Skin epidermis (tissue), 12 donors: ENCODE measurements around the gene ZDHHC4.
A peak's percentile ranks its signal among the peaks of the same experiment; 100 is the strongest.
"Not testable (repeated sequence)": the region's sequence is repeated elsewhere in the genome, so short reads cannot be mapped to it uniquely, and the experiment has no call there.

Experiments
- H3K27ac ChIP-seq, 21 experiments: fragments of 200-600 bp; sonication (generic) in 11 of 21; one replicate each; pipeline ENCODE4 v1.5.0; 2020; ENCODE audit warnings: mild to moderate bottlenecking in 3 of 21, inconsistent platforms in 2 of 21, moderate library complexity in 2 of 21
- H3K4me3 ChIP-seq, 7 experiments: fragments of 200-600 bp; sonication (generic) in 2 of 7; one replicate each; pipeline ENCODE4 v1.5.0; 2020; ENCODE audit warnings: inconsistent platforms in 2 of 7, mild to moderate bottlenecking in 2 of 7, moderate library complexity in 1 of 7

ZDHHC4 gene

DNA sequence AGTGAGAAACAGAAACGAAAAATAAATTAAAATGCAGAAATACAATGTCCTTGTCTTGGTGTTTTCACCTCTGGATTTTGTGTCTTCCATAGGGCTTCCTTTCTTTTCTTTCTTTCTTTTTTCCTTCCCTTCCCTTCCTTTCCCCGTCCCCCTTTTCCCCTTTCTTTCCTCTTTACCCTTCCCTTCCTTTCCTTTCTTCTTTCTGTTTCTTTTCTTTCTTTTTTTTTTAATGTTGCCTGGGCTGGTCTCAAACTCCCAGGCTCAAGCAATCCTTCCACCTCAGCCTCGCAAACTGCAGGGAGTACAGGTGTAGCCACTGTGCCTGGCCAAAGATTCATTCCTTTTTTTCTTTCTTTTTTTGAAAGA lies 47.0 kb downstream of the ZDHHC4 start:
- Histone ChIP-seq H3K27ac (peak overlapping the region in 4 of 21 experiments; percentile 11 to 69 (median 45)), H3K4me3 (no peak overlapping the region)

DNA sequence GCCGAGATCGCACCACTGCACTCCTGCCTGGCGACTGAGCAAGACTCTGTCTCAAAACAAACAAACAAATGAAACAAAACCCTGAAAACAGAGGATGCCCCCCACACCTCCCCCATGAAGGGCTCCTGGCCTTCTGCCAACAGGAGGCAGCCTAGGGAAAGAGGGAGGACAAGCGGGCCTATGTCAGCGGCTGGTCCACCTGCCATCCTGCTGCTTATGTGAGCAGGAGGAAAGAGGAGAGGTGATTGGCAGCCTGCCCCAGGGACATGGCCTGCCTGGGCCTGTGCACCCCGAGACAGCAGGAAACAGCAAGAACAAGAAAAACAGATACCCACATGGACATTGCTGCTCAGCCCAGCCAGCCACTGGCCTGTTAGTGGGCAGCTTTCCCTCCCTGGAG lies 50.8 kb downstream of the ZDHHC4 start:
- Histone ChIP-seq H3K27ac (no peak overlapping the region), H3K4me3 (no peak overlapping the region)

DNA sequence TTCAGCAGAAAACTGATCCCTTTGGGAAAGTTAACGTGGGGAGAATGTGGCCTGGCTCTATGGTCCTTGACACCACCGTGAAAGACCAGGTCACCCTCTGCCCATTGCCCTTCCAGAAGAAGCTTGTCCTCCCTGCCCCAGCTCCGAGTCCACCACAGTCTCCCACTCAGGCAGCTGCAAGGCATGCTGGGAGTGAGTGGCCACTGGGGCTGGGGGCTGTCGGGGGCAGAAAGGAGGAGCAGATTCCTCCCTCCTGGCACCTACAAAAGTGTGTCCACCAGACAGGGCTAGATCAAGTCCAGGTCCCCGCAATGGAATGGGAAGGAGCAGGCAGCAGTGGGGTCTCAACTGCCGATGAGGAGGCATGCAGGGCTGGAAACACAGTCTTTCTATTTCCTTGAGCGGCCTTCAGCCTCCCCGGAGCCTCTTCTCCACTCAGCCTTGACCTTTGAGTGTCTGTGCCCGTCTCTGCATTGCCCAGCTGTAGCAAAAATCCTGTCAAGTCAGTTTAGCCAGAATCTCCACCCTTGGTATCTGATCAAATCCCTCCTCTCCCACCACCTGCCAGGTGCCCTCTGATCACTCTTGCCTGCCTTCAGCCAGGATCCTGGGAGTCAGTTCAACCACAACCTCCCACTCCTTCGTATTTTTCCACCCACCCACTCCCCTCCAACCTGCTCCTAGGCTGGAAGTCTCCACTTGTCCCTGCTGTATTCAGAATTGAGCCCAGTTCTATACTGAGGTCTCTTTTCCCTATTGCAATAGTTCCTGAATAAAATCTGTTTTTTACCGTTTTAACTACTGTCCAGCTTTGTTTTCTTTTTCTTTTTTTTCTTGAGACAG lies 53.0 kb downstream of the ZDHHC4 start:
- H3K27ac ChIP-seq: no peak overlapping the region
- H3K4me3 ChIP-seq: no peak overlapping the region

DNA sequence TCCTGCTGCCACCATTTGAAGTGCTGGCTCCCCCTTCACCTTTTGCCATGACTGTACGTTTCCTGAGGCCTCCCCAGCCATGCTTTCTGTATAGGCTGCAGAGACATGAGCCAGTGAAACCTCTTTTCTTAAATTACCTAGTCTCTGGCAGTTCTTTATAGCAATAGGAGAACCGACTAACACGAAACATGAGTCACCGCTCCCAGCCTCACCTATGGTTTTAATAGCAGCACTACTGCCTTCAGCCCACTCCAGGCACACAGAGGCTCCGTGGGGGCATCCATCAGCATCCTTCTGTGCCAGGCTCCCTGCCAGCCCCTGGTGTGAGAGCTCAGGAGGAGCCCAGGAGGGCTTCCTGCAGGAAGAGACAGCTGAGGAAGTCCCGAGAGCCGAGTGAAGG lies 54.4 kb downstream of the ZDHHC4 start:
- H3K4me3 ChIP-seq: no peak overlapping the region
- no peak overlapping the region for H3K27ac ChIP-seq

DNA sequence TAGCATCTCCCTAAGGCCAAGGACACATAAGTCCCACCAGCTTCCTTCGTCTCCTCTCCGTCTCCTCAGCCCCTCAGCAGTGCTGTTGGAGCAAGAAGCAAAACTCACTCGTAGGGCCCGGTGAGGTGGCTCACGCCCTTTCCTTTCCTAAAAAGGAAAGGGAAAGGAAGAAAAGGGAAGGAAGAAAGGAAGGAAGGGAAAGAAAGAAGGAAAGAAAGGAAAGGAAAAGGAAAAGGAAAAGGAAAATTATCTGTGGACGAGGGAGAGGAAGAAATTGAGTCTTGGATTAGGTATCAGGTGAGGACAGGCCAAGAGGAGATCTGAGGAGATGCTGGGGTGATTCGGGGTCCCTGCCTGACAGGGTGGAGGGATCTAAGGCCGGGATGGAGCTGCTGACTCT lies 56.8 kb downstream of the ZDHHC4 start:
- Histone ChIP-seq H3K4me3 (no peak overlapping the region), H3K27ac (no peak overlapping the region)

DNA sequence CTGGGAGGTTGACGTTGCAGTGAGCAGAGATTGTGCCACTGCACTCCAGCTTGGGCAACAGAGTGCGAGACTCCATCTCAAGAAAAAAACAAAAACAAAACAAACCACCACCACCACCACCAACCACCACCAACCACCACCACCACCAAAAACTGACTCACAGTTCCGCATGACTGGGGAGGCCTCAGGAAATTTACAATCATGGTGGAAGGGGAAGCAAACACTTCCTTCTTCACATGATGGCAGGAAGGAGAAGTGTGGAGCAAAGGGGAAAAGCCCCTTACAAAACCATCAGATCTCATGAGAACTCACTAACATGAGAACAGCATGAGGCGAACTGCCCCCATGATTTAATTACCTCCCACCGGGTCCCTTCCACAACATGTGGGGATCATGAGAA lies 57.7 kb downstream of the ZDHHC4 start:
- H3K4me3 ChIP-seq: not testable (repeated sequence)
- peak overlapping the region in 2 of 21 experiments; percentile 18 to 21 for H3K27ac ChIP-seq

DNA sequence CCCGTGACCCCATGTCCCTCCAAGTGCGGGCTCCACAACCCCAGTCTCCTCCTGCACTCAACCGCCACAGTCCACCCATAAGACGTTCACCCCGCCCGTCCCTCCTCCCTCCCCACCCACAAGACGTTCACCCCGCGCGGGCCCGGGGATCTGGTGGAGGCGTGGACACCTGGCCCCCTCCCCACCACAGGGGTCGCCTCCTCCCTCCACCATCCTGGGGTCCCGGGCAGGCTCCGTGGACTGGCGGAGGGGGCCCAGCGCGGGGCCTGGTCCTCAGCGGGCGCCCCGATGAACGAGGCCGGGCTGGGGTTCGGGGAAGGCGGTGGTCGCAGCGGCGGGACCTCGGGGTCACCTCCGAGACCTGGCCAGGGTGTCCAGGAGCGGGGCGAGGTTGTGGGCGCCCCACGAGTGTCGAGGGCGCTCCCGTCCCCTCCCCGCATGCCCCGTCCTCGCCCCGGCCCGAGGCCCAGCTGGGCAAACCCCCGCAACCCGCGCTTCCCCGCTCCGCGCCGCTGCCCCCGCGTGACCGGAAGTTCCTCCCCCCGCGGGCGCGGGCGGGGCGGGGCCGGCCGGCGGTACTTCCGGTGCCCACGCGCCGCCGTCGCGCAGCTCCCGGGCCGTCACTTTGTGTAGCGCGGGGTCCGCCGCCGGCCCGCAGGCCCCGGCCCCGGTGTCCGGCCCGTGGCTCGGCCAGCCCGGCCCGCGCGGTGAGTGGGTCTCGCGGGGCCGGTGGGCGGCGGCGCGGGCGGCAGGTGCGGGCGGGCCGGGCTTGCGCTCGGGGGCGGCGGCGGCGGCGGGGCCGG lies 59.7 kb downstream of the ZDHHC4 start, which contains the start of gene ZNF316:
Gene ZNF316 (plus strand): TSS at position 578 of the 803 bp plus-strand sequence. CDS start 5,092 bp downstream, outside the sequence.
- H3K27ac ChIP-seq: peak within 1 kb of the TSS; percentile 70 to 99 (median 95)
- peak within 1 kb of the TSS; percentile 66 to 99 (median 89) for H3K4me3 ChIP-seq

DNA sequence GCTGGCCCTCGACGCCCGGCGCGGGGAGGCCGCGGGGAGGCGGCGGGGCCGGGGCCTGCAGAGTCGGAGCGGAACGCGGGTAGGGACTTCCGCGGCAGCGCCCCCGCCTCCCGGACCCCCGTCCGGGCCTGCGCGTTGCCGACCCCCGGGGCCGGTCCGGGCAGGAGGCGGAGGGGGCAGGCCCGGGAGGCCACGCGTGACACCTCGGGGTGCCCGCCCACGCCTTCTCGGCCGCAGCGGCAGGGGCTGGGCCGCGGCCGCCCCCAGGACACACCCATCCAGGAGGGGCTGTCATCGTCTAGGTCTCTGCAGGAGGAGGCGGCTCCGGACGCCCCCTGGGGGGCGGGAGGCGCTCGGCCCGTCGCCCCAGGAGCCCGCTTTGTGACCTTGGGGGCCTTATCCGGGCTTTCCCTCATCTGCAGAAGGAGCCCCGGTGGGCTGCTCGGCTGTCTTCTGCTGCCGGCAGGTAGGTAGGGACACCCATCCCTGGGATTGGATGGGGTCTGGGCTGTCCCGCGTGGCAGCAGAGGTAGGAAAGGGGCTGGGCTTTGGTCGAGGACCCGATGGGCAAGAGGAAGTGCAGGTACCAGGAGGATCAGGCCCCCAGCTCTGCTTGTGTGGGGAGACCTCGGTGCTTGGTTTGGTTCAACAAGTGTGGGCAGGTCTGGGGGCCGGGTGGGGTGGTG lies 60.4 kb downstream of the ZDHHC4 start:
- H3K27ac ChIP-seq: peak overlapping the region in 18 of 21 experiments; percentile 51 to 99 (median 77)

More for the DNA sequence above, 60.4 kb downstream of the ZDHHC4 start:
- H3K4me3 ChIP-seq: peak overlapping the region; percentile 49 to 91 (median 82)
